Upper lobe of left lung (tissue), 6 donors: ENCODE results near the gene DHCR24. TPM values are rescaled to one million over a fixed set of nuclear protein-coding genes. Genes with fewer than 3 reads are reported as not detected.

Source experiments
- ATAC-seq, 2 donors: fragments of 200-7000 bp; cut with Tn5 transposase; one replicate each; pipeline ENCODE4 v1.9.1; 2022; ENCODE audit warnings: mild to moderate bottlenecking in 2 of 2, moderate library complexity in 2 of 2; ENCODE audit not compliant: low FRiP score in 2 of 2
- DNase-seq, 2 donors: peaks; one replicate each; pipeline ENCODE4 v3.0.0-alpha.2; 2019 to 2020
- H3K27ac ChIP-seq, 4 donors: fragments of 200-600 bp; sonication (generic); one replicate each; pipeline ENCODE4 v1.5.1; 2016 to 2019
- H3K27me3 ChIP-seq, 4 donors: fragments of 200-600 bp; sonication (generic); one replicate each; pipeline ENCODE4 v1.5.1; 2017 to 2019
- H3K36me3 ChIP-seq, 4 donors: fragments of 200-600 bp; sonication (generic); one replicate each; pipeline ENCODE4 v1.5.1; 2016 to 2019
- H3K4me1 ChIP-seq, 4 donors: fragments of 200-600 bp; sonication (generic); one replicate each; pipeline ENCODE4 v1.5.1; 2018 to 2019
- H3K4me3 ChIP-seq, 4 donors: fragments of 200-600 bp; sonication (generic); one replicate each; pipeline ENCODE4 v1.5.1; 2017 to 2019; ENCODE audit warnings: mild to moderate bottlenecking in 2 of 4, moderate library complexity in 1 of 4
- H3K9me3 ChIP-seq, 4 donors: fragments of 200-600 bp; sonication (generic); one replicate each; pipeline ENCODE4 v1.5.1; 2018 to 2019
- CTCF ChIP-seq, 6 experiments: fragments of 450-650 bp in 4 of 6; fragments of 200-600 bp in 2 of 6; sonication (generic) in 2 of 6; IDR thresholded peaks; one replicate each; pipeline ENCODE4 v1.5.1; 2016 to 2019; ENCODE audit warnings: antibody characterized with exemption in 6 of 6
- EP300 ChIP-seq, 4 donors: sonication (generic); formaldehyde crosslinking; IDR thresholded peaks; one replicate each; pipeline ENCODE4 v1.5.1; 2017; ENCODE audit warnings: antibody characterized with exemption in 4 of 4, control low read depth in 2 of 4
- POLR2A ChIP-seq, 4 donors: fragments of 450-650 bp; IDR thresholded peaks; one replicate each; pipeline ENCODE4 v1.5.1; 2016 to 2017; ENCODE audit warnings: antibody characterized with exemption in 4 of 4, mild to moderate bottlenecking in 2 of 4
- POLR2AphosphoS5 ChIP-seq, 2 donors: sonication (generic); formaldehyde crosslinking; IDR thresholded peaks; one replicate each; pipeline ENCODE4 v1.5.1; 2017; ENCODE audit warnings: antibody characterized with exemption in 2 of 2
- WGBS, 2 donors: methylation state at CpG; one replicate each; pipeline ENCODE4 v1.1.5; 2017 to 2018; 5-methylcytosine and 5-hydroxymethylcytosine counted together
- total RNA-seq, 6 donors: library from RNA; depleted of rRNA in 4 of 6; stranded (reverse); fragments of >200 nt in 4 of 6; gene quantifications; one replicate each; pipeline versions ENCODE4 v1.1.0 to v1.2.1, GENCODE V29; 2016 to 2021
- donor health status: DM: no; HTN: no; CAD: no; lungs with moderate emphysema.
- donor health status: DM: no; HTN: yes; CAD: no; lungs with severe emphysema.

DHCR24 gene
- total RNA-seq, 6 donors from 2014 or later = 188 to 863 (median 555) TPM

GRCh38 chr1:54844564-54844963, 42.4 kb downstream of the DHCR24 start:
- TF ChIP-seq CTCF (IDR thresholded peaks at IDR 0.05) (no peak), POLR2AphosphoS5 (IDR thresholded peaks at IDR 0.05) (no peak), POLR2A (IDR thresholded peaks at IDR 0.05) (no peak), EP300 (IDR thresholded peaks at IDR 0.05) (no peak)
- Histone ChIP-seq H3K9me3 (no peaks in the 10 kb centered on the region), H3K27ac (no peak overlapping the region), H3K27me3 (no peaks in the 10 kb centered on the region), H3K4me1 (no peaks in the 10 kb centered on the region), H3K36me3 (peaks cover 4 to 20% (median 8%) of the 10 kb centered on the region in 4 donors), H3K4me3 (no peak overlapping the region)
- 86 to 91% methylated on average over 3 of the region's 3 CpGs for WGBS, 2 donors
- ATAC-seq (no peak), DNase-seq (no peak)

DNA sequence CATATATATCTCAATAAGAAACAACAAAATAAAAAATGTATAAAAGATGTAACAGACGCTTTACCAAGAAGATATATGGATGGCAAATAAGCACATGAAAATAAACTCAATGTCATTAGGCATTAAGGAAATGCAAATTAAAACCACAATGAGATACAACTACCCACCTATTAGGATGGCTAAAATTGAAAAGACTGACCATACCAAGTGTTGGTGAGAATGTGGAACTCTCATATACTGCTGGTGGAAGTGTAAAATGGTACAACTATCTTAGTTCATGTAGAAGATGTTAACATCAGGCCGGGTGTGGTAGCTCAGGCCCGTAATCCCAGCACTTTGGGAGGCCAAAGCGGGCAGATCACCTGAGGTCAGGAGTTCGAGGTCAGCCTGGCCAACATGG, 43.5 kb downstream of the DHCR24 start:
- no peaks in the 10 kb centered on the region for H3K4me1 ChIP-seq
- ATAC-seq (no peak), DNase-seq (no peak)
- H3K4me3 ChIP-seq = no peak overlapping the region
- peaks cover 0 to 9% (median 3%) of the 10 kb centered on the region in 4 donors for H3K36me3 ChIP-seq
- no peaks in the 10 kb centered on the region for H3K27me3 ChIP-seq
- H3K27ac ChIP-seq = no peak overlapping the region
- TF ChIP-seq CTCF (IDR thresholded peaks at IDR 0.05) = no peak
- no peak for TF ChIP-seq EP300 (IDR thresholded peaks at IDR 0.05)
- no peak for TF ChIP-seq POLR2A (IDR thresholded peaks at IDR 0.05)
- TF ChIP-seq POLR2AphosphoS5 (IDR thresholded peaks at IDR 0.05) = no peak
- WGBS, 2 donors = 76 to 88% methylated on average over 5 of the region's 5 CpGs
- no peaks in the 10 kb centered on the region for H3K9me3 ChIP-seq

- H3K9me3 ChIP-seq = no peaks in the 10 kb centered on the region
- no peak for DNase-seq
- H3K27ac ChIP-seq = no peak overlapping the region
- H3K36me3 ChIP-seq = peaks cover 0 to 8% (median 3%) of the 10 kb centered on the region in 4 donors
- WGBS, 2 donors = 86 to 91% methylated on average over 9 of the region's 9 CpGs
- H3K4me3 ChIP-seq = no peak overlapping the region
- no peak for TF ChIP-seq EP300 (IDR thresholded peaks at IDR 0.05)
- no peak for TF ChIP-seq CTCF (IDR thresholded peaks at IDR 0.05)
- no peak for TF ChIP-seq POLR2A (IDR thresholded peaks at IDR 0.05)
- TF ChIP-seq POLR2AphosphoS5 (IDR thresholded peaks at IDR 0.05) = no peak
- H3K27me3 ChIP-seq = no peaks in the 10 kb centered on the region
- no peaks in the 10 kb centered on the region for H3K4me1 ChIP-seq
- no peak for ATAC-seq
Observed at GRCh38 chr1:54842963-54843362, 44.0 kb downstream of the DHCR24 start.

GRCh38 chr1:54842206-54842915, 44.6 kb downstream of the DHCR24 start:
- Histone ChIP-seq H3K9me3 (no peaks in the 10 kb centered on the region), H3K4me3 (no peak overlapping the region), H3K36me3 (peaks cover 0 to 5% (median 2%) of the 10 kb centered on the region in 4 donors), H3K27ac (no peak overlapping the region), H3K27me3 (no peaks in the 10 kb centered on the region), H3K4me1 (no peaks in the 10 kb centered on the region)
- ATAC-seq (no peak), DNase-seq (no peak)
- TF ChIP-seq EP300 (IDR thresholded peaks at IDR 0.05) = no peak
- TF ChIP-seq POLR2A (IDR thresholded peaks at IDR 0.05) = no peak
- TF ChIP-seq POLR2AphosphoS5 (IDR thresholded peaks at IDR 0.05) = no peak
- no peak for TF ChIP-seq CTCF (IDR thresholded peaks at IDR 0.05)
- 93 to 95% methylated on average over 10 of the region's 10 CpGs for WGBS, 2 donors

DNA sequence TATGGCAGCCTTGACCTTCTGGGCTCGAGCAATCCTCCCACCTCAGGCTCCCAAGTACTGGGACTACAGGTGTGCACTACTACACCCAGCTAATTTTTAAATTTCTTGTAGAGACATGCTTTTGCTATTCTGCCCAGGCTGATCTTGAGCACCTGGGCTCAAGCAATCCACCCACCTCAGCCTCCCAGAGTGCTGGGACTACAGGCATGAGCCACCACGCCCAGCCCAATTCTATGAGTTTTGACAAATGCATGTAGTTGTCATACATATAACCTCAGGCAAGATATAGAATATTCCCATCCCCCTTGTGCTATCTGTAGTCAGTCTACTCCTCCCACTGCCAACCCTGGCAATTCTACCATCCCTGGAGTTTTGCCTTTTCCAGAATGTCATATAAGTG, 47.2 kb downstream of the DHCR24 start:
- Histone ChIP-seq H3K4me3 (no peak overlapping the region), H3K36me3 (no peaks in the 10 kb centered on the region), H3K4me1 (no peaks in the 10 kb centered on the region), H3K27ac (no peak overlapping the region), H3K27me3 (no peaks in the 10 kb centered on the region), H3K9me3 (no peaks in the 10 kb centered on the region)
- DNase-seq (no peak), ATAC-seq (no peak)
- no peak for TF ChIP-seq POLR2AphosphoS5 (IDR thresholded peaks at IDR 0.05)
- no peak for TF ChIP-seq EP300 (IDR thresholded peaks at IDR 0.05)
- TF ChIP-seq CTCF (IDR thresholded peaks at IDR 0.05) = no peak
- no peak for TF ChIP-seq POLR2A (IDR thresholded peaks at IDR 0.05)
- WGBS, 2 donors = 45 to 88% methylated on average over 2 of the region's 2 CpGs
